Smooth muscle cell of the brain vasculature (primary cell): ENCODE data around the gene MAP3K2.

Experiments
- DNase-seq: peaks from one replicate; pipeline ENCODE4 v3.0.0-alpha.2; 2012; ENCODE audit warnings: low read depth, low spot score

Gene MAP3K2

GRCh38 chr2:127387655-127388422 lies at the start of gene MAP3K2:
Gene MAP3K2 (minus strand): TSS chr2:127387975. CDS start chr2:127343129, 44,846 bp downstream.
- DNase-seq = peak; percentile 75

GRCh38 chr2:127437056-127437455 lies 49.3 kb upstream of the MAP3K2 start:
- DNase-seq = no peak

GRCh38 chr2:127434515-127434914 lies 46.7 kb upstream of the MAP3K2 start:
- no peak for DNase-seq

DNA sequence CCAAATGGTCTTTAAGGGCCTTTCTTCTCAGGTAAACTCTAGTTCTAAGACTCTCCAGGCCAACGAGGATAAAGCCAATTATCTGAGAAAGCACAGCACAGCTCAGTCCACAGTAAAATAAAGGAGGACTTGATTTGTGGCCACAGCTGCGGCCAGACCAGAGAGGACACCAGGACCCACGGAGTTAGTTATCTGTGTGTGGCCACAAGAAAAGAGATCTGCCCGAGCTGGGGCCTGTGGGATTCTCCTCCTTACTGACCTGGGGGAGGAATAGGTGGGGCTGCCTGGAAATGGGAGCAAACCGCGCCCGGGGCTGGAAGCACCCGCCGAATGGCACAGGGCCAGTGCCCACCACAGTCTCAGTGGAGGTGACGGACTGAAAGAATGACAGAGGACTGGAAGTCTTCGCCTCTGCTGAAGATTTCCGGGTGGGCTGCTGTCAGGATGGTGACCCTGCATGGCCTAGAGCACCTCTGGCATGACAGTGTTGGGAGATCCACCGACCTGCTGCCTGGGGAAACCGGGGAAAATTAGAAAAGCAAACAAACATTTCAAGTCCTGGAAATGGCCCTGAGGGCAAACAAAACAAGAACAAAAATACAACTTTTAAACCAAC lies 43.7 kb upstream of the MAP3K2 start:
- no peak for DNase-seq

GRCh38 chr2:127429844-127430425 lies 42.2 kb upstream of the MAP3K2 start:
- no peak for DNase-seq

DNA sequence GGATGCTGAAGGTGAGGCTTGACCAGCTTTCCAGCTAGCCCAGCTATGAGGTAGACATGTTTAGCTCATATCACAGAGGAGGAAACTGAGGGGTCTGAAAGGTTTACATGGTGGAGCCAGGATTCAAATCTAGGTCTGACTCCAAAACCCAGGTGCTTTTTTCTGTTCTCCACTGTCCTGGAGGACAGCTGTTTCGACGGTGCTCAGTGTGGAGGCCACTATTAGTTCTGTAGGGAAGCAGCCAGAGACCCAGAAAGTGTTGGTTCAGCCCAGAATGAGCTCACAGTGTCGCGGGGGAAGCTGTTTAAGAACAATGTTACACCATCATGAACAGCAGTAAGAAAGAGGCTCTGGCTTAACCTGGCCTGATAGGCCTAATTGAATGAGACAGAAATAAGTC lies 41.5 kb upstream of the MAP3K2 start:
- DNase-seq = no peak

- no peak for DNase-seq
Observed at GRCh38 chr2:127428815-127429109, 41.0 kb upstream of the MAP3K2 start.

DNA sequence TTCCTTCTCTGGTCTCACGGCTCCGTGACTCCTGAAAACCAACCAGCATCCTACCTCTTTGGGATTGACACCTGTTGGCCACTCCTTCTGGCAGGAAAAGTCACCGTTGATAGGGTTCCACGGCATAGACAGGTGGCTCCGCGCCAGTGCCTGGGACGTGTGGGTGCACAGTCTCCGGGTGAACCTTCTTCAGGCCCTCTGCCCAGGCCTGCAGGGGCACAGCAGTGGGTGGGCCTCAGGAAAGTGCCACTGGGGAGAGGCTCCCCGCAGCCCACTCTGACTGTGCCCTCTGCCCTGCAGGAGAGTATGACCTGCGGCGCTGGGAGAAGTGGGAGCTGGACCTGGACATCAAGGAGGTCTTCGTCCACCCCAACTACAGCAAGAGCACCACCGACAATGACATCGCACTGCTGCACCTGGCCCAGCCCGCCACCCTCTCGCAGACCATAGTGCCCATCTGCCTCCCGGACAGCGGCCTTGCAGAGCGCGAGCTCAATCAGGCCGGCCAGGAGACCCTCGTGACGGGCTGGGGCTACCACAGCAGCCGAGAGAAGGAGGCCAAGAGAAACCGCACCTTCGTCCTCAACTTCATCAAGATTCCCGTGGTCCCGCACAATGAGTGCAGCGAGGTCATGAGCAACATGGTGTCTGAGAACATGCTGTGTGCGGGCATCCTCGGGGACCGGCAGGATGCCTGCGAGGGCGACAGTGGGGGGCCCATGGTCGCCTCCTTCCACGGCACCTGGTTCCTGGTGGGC lies 40.5 kb upstream of the MAP3K2 start:
- no peak for DNase-seq

DNA sequence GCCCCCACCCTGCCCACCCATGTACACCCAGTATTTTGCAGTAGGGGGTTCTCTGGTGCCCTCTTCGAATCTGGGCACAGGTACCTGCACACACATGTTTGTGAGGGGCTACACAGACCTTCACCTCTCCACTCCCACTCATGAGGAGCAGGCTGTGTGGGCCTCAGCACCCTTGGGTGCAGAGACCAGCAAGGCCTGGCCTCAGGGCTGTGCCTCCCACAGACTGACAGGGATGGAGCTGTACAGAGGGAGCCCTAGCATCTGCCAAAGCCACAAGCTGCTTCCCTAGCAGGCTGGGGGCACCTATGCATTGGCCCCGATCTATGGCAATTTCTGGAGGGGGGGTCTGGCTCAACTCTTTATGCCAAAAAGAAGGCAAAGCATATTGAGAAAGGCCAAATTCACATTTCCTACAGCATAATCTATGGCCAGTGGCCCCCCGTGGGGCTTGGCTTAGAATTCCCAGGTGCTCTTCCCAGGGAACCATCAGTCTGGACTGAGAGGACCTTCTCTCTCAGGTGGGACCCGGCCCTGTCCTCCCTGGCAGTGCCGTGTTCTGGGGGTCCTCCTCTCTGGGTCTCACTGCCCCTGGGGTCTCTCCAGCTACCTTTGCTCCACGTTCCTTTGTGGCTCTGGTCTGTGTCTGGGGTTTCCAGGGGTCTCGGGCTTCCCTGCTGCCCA lies 39.7 kb upstream of the MAP3K2 start:
- DNase-seq = no peak

- no peak for DNase-seq
Observed at GRCh38 chr2:127426501-127427354, 39.0 kb upstream of the MAP3K2 start.

DNA sequence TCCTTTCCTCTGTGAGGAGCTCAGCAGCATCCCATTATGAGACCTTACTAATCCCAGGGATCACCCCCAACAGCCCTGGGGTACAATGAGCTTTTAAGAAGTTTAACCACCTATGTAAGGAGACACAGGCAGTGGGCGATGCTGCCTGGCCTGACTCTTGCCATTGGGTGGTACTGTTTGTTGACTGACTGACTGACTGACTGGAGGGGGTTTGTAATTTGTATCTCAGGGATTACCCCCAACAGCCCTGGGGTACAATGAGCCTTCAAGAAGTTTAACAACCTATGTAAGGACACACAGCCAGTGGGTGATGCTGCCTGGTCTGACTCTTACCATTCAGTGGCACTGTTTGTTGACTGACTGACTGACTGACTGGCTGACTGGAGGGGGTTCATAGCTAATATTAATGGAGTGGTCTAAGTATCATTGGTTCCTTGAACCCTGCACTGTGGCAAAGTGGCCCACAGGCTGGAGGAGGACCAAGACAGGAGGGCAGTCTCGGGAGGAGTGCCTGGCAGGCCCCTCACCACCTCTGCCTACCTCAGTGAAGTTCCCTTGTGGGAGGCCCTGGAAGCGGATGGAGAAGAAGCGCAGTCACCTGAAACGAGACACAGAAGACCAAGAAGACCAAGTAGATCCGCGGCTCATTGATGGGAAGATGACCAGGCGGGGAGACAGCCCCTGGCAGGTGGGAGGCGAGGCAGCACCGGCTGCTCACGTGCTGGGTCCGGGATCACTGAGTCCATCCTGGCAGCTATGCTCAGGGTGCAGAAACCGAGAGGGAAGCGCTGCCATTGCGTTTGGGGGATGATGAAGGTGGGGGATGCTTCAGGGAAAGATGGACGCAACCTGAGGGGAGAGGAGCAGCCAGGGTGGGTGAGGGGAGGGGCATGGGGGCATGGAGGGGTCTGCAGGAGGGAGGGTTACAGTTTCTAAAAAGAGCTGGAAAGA lies 38.0 kb upstream of the MAP3K2 start:
- DNase-seq = no peak

- DNase-seq = no peak
Observed at GRCh38 chr2:127424598-127425520, 37.1 kb upstream of the MAP3K2 start.

DNA sequence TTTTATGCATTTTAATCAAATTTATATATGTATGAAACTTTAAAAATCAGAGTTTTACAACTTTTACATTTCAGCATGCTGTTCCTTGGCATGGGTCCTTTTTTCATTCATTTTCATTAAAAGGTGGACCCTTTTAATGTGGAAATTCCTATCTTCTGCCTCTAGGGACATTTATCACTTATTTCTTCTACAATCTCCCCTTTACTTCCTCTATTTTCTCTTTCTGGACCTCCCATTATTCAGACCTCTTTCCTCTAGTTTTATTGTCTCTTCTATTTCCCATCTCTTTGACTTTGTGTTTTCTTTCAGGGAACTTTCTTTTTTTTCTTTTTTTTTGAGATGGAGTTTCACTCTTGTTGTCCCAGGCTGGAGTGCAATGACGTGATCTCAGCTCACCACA lies 36.1 kb upstream of the MAP3K2 start:
- DNase-seq = no peak

GRCh38 chr2:127423478-127423843 lies 35.7 kb upstream of the MAP3K2 start:
- no peak for DNase-seq

DNA sequence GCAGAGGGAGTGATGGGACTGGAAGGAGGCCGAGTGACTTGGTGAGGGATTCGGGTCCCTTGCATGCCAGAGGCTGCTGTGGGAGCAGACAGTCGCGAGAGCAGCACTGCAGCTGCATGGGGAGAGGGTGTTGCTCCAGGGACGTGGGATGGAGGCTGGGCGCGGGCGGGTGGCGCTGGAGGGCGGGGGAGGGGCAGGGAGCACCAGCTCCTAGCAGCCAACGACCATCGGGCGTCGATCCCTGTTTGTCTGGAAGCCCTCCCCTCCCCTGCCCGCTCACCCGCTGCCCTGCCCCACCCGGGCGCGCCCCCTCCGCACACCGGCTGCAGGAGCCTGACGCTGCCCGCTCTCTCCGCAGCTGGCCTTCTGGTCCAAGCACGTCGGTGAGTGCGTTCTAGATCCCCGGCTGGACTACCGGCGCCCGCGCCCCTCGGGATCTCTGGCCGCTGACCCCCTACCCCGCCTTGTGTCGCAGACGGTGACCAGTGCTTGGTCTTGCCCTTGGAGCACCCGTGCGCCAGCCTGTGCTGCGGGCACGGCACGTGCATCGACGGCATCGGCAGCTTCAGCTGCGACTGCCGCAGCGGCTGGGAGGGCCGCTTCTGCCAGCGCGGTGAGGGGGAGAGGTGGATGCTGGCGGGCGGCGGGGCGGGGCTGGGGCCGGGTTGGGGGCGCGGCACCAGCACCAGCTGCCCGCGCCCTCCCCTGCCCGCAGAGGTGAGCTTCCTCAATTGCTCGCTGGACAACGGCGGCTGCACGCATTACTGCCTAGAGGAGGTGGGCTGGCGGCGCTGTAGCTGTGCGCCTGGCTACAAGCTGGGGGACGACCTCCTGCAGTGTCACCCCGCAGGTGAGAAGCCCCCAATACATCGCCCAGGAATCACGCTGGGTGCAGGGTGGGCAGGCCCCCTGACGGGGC lies 35.0 kb upstream of the MAP3K2 start:
- no peak for DNase-seq

DNA sequence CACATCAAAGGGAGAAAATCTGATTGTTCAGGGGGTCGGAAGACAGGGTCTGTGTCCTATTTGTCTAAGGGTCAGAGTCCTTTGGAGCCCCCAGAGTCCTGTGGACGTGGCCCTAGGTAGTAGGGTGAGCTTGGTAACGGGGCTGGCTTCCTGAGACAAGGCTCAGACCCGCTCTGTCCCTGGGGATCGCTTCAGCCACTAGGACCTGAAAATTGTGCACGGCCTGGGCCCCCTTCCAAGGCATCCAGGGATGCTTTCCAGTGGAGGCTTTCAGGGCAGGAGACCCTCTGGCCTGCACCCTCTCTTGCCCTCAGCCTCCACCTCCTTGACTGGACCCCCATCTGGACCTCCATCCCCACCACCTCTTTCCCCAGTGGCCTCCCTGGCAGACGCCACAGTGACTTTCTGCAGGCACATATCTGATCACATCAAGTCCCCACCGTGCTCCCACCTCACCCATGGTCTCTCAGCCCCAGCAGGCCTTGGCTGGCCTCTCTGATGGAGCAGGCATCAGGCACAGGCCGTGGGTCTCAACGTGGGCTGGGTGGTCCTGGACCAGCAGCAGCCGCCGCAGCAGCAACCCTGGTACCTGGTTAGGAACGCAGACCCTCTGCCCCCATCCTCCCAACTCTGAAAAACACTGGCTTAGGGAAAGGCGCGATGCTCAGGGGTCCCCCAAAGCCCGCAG lies 34.2 kb upstream of the MAP3K2 start:
- no peak for DNase-seq
